ENCODE measurements around the gene ENDOD1.
"Not testable (repeated sequence)": the region's sequence is repeated elsewhere in the genome, so short reads cannot be mapped to it uniquely, and the experiment has no call there.

ENDOD1 gene

GRCh38 chr11:95104856-95105255 is 15.2 kb downstream of the ENDOD1 start:
- DNase-seq = no peak

DNA sequence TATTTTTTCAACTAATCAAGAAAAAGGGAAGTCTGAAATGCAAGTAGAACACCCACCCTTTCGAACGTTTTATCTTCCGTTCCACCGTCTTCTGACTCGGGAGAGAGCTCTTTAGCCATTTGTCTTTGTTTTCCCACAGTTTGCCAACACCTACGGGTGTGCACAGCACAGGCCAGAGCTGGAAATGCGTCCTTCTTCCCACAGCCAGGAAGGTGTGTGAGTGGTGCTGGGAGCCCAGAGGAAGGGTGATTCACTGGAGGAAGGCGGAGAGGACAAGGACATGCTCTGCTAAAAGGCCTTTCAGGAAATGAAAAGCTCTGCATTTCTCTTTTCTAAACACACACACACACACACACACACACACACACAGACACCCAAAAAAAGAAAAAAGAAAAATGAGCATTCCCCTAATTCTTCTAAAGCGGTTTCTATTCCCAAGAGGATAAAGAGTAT is 18.5 kb downstream of the ENDOD1 start:
- peak; percentile 45 to 47 for DNase-seq

DNA sequence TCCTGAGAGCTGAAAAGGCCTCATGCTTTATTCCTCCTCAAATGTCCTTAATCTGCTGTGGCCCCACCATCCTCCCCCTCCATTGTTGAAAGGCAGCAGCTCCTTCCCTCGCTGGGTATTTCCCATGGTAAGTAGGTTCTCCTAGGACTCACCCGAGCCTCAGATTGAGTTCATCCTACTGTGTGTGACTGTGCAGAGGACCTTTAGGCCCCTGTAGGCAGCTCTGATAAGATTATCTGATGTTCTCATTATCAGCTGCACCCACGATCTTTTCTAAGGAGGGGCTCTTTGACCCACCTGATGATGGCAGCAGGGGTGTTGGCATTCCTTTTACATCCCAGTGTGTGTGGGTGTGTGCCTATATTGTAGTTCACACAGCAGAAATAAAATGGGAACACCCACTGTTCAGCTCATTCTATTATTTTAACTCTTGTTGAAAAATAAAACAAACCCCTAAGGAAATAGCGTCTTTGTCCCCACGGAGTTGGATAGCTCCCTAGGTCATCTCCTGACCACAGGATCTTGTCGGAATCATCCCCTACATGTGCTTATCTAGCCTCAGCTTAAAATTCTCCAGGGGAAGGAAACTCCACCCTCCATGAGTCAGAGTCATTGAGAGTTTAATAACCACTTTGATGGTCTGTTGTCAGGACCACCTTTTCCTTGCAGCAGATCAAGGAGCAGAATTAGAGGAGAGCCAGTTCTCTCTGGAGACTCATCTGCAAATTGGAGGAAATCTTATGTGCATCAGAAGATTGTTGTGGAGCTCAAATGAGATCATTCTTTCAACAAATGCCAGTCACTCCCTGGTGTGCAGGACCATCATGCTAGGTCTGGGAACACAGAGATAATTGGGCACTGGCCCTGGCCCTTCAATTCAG is 19.3 kb downstream of the ENDOD1 start:
- peak; percentile 27 to 39 for DNase-seq

DNA sequence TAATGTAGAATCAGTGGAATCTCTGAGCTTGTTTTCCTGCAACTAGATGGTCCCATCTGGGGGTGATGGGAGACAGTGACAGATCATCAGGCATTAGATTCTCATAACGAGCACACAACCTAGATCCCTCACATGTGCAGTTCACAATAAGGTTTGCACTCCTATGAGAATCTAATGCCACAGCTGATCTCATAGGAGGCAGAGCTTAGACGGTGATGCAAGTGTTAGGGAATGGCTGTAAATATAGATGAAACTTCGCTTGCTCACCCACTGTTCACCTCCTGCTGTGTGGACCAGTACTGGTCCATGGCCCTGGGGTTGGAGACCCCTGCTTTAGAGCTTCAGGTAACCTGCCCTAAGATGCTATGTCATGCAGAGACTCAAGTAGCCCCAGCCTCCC is 21.8 kb downstream of the ENDOD1 start:
- DNase-seq = not testable (repeated sequence)

DNA sequence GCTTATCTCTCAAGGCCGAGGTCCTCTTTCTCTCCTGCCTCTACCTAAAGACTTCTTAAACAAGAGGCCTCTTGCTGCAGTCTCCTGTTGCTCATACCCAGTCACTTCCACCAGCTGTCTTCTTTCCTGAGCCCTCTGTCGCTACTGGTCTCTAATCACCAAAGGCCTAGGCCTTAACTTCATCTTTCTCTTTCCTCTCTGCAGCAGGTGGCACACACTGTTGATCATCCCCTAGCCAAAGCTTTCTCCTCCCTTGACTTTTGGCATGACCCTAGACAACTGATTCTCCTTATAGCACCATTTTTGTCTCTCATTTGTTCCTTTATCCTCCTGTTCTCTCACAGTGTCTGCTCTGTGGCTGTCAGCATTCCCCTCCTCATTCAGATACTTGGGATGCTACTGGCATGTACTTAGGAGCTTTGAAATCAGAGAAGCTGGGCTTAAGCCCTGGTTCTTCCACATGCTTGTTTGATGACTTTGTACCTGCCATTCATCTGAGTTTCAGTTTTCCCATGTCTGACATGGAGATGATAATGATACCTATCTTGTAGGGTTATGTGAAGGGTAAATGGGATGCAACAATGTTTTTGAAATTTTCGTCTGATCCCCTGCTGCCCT is 22.4 kb downstream of the ENDOD1 start:
- no peak for DNase-seq

DNA sequence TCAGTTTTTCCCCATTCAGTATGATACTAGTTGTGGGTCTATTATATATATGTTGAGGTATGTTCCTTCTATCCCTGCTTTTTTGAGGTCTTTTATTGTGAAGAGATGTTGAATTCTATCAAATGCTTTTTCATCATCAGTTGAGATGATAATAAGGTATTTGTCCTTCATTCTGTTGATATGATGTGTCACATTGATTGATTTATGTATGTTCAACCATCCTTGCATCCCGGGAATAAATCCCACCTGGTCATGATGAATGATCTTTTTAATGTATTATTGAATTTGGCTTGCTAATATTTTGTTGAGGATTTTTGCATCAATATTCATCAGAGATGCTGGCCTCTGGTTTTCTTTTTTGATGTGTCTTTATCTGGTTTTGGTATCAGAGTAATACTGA is 26.0 kb downstream of the ENDOD1 start:
- no peak for DNase-seq

DNA sequence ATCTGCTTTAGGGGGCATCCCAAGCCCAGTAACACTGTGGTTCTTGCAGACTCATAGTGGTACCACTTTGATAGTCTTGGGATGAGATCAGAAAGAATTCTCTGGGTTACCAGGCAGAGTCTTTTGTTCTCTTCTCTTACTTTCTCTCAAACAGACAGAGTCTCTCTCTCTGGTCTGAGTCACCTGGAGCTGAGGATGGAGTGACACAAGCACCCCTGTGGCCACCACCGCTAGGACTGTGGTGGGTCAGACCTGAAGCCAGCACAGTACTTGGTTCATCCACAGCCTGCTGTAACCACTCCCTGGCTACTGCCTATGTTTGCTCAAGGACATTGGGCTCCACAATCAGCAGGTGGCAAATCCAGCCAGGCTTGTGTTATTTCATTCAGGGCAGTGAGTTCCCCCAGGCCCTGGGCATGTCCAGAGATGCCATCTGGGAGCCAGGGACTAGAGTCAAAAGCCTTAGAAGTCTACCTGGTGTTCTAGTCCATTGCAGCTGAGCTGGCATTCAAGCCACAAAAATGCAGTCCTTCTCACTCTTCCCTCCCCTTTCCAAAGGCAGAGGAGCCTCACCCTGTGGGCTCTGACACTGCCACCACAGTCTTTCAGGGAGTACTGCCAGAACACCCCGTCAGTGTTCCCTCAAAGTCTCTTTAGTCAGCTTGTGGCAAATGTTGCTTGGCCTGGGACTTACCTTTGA is 29.9 kb downstream of the ENDOD1 start:
- DNase-seq = no peak

DNA sequence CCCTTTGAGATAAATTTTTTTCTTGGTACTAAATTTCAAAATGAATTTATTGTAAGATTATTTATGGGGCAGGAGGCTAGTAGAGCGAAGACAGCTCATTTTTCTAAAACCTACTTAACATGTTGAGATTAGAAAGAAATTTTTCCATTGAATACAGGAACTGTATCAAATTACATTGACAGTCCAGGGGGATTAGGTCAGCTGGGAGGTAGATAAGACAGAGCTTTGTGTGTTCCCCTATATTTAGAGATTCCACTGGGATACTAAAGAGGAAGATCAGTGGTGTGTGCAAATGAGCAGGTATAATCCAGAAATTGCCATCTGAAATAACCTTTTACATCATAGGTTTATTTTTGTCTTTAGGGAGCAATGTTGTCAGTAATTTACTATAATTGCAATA is 32.1 kb downstream of the ENDOD1 start:
- DNase-seq = no peak

DNA sequence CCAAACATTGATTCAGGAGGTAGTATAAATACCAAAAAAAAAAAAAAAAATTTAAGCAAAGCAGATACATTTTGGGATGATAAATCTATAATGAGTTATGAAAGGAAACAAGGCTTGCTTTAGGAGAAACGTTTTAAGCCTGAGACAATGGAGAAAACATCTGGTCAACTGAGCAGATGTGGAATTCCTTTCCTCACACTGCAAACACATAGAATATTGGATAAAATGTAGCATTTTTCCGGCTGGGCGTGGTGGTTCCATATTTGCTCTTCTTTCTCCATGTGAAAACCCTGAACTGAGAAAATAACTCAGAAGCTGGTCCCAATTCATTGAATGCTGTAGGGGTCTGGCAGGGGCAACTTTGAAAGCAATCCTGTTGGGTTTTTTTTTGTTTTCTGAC is 33.9 kb downstream of the ENDOD1 start:
- no peak for DNase-seq

- no peak for DNase-seq
Measured at GRCh38 chr11:95128602-95129001, 39.0 kb downstream of the ENDOD1 start.

GRCh38 chr11:95132956-95133355 is 43.3 kb downstream of the ENDOD1 start:
- no peak for DNase-seq

- no peak for DNase-seq
Measured at GRCh38 chr11:95134491-95134890, 44.8 kb downstream of the ENDOD1 start.

DNA sequence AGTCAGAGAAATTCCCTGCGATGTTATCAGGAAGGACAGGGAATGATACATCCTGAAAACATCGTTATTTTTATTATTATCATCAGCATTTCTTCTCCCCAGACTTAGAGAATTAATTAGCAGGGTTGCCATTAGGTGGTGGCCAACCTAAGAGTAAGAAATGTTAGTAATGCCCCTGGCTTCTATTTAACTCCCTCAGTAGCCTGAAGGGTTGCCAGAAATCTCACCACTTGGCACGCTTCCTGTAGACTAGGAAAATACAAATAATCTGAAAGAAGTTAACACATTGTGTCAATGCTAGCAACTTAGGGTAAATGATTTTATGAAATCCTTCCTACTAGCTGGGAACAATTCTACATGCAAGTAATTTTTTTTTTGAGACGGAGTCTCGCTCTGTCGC is 45.5 kb downstream of the ENDOD1 start:
- no peak for DNase-seq

DNA sequence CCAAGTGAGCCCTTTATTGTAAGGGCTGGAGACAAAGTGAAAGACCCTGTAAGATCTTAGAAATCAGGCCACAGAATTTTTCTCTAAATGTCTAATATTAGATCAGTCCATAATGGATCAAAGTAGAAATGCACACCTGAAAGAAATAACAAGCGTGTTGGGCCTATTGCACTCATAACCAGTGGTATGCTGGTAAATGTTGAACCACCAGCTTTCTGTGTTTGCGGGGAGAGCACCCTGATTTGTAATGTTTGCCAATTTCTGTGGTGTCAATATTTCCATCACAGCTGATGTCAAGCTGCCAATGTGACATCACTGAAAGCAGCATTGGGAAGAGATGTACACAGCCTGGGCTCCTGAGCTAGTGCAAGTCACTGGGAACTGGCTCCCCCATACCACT is 46.2 kb downstream of the ENDOD1 start:
- no peak for DNase-seq

DNA sequence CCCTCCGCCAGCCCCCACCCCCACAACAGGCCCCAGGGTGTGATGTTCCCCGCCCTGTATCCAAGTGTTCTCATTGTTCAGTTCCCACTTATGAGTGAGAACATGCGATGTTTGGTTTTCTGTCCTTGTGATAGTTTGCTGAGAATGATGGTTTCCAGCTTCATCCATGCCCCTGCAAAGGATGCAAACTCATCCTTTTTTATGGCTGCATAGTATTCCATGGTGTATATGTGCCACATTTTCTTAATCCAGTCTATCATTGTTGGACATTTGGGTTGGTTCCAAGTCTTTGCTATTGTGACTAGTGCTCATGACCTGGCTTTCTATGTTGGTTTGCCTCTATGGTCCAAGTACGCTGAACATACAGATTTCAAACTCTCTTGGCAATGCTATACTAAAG is 47.1 kb downstream of the ENDOD1 start:
- DNase-seq = not testable (repeated sequence)

- no peak for DNase-seq
Measured at GRCh38 chr11:95137299-95137698, 47.7 kb downstream of the ENDOD1 start.

GRCh38 chr11:95138448-95138847 is 48.8 kb downstream of the ENDOD1 start:
- peak; percentile 57 to 59 for DNase-seq

DNA sequence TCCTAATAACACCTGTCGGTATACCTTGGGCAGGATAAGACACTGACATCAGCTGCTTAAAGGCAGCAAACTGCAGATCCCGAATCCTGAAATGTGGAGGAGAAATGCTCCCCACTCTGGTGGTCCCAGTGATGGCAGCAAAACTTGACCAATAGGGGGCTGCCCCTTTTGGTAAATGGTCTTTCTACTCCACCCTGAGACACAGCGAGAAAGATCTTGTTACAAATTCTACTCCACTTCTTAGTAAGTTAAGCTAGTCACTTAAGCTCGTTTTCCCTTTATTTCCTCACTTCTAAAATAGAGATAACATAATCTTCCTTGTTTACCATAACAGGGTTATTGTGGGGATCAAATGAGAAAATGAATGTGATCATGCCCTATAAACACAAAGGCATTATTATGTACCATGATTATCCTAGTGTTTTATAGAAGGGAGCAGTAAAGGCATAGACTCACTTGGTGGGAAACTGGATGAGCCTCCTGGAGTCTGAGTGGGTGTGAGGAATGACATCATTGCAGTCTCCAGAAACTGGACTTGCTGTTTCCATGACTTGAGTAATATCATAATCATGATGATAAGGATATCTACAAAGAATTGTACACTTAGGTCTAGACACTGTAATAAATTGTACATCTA is 50.9 kb downstream of the ENDOD1 start:
- no peak for DNase-seq

DNA sequence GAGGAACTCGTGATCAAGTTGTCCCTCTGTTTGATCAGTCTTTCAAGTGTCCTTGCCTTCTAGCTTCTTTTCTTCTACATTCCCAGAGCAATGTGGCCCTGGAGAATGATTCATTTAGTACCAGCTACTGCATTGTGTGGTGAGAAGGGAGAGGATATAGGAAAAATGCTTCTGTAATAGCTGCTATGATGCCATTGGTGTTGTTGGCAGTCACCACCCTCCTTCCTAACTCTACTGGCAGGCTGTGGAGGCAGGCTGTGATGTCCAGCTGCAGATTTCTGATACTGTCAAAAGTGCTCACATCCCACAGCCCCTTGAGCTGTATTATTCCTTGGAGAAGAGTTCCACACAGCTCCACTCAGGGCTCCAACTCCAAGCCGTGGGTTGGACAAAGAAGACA is 52.8 kb downstream of the ENDOD1 start:
- no peak for DNase-seq

GRCh38 chr11:95143106-95143681 is 53.5 kb downstream of the ENDOD1 start:
- no peak for DNase-seq

GRCh38 chr11:95144313-95145235 is 54.9 kb downstream of the ENDOD1 start:
- DNase-seq = no peak
